HepG2 (cell line): ENCODE data around the gene CAD. TPM values are rescaled to one million over a fixed set of nuclear protein-coding genes. Genes with fewer than 3 reads are reported as not detected.

Experiments
- ATAC-seq: fragments of 200-7000 bp; cut with Tn5 transposase; 3 replicates; pipeline ENCODE4 v1.9.1; 2020; ENCODE audit warnings: mild to moderate bottlenecking, moderate library complexity
- BruUV-seq: library from RNA; stranded (reverse); fragments of 400-500 nt; replicated peaks from 2 replicates; lab custom pipeline; 2021; lab: Mats Ljungman, UMichigan
- CTCF ChIA-PET: fragments of 300-600 bp; formaldehyde crosslinking; extraction: SDS; loops from one replicate; lab custom pipeline; 2021; ENCODE audit warnings: low total read pairs, inconsistent platforms, low intra/inter-chr PET ratio; lab: Yijun Ruan, JAX
- POLR2A ChIA-PET: fragments of 350-600 bp; sonication (Branson Sonifier 250); formaldehyde crosslinking; loops from one replicate; lab custom pipeline; 2020; ENCODE audit warnings: antibody characterized with exemption, inconsistent platforms; lab: Yijun Ruan, JAX
- DNase-seq: peaks from one replicate; pipeline ENCODE4 v3.0.0-alpha.2; 2015; ENCODE audit warnings: low spot score
- FAIRE-seq: peaks from 3 replicates; lab custom pipeline; 2011; peaks lifted over from hg19 to GRCh38; lab: Jason Lieb, UNC
- H2AFZ ChIP-seq: one replicate; pipeline ENCODE4 v1.6.1; 2011; ENCODE audit warnings: low read length, inconsistent platforms
- H3K27ac ChIP-seq: fragments of 300-600 bp; 3 replicates; pipeline ENCODE4 v1.8.0; 2011; ENCODE audit warnings: mixed run types, mild to moderate bottlenecking, mixed read lengths, low read length, inconsistent platforms; ENCODE audit not compliant: insufficient read depth; ENCODE audit errors: extremely low read length
- H3K27me3 ChIP-seq, 2 experiments: fragments of 200-600 bp in 1 of 2; 2 replicates in 1 of 2; 3 replicates in 1 of 2; pipeline versions ENCODE4 v1.6.0 to v1.8.0; 2011; ENCODE audit warnings: low read length in 2 of 2, mild to moderate bottlenecking in 2 of 2, moderate library complexity in 2 of 2, inconsistent platforms in 1 of 2; ENCODE audit not compliant: insufficient read depth in 2 of 2, control insufficient read depth in 1 of 2
- H3K36me3 ChIP-seq, 2 experiments: fragments of 200-600 bp in 1 of 2; replicated peaks in 1 of 2; 2 replicates in 1 of 2; 3 replicates in 1 of 2; pipeline versions ENCODE4 v1.5.1 to v1.8.0; 2011; ENCODE audit warnings: low read length in 2 of 2, inconsistent platforms in 1 of 2; ENCODE audit not compliant: insufficient read depth in 2 of 2, control insufficient read depth in 1 of 2
- H3K4me1 ChIP-seq: 2 replicates; pipeline ENCODE4 v1.5.1; 2012; ENCODE audit warnings: low read length, inconsistent platforms; ENCODE audit not compliant: insufficient read depth
- H3K4me2 ChIP-seq: 2 replicates; pipeline ENCODE4 v1.6.0; 2011; ENCODE audit warnings: low read depth, low read length, inconsistent platforms
- H3K4me3 ChIP-seq, 3 experiments: fragments of 200-600 bp in 1 of 3; sonication (generic), shearing (Covaris generic) in 1 of 3; replicated peaks in 1 of 3; 2 replicates each; pipeline ENCODE4 v1.5.1; 2011 to 2016; ENCODE audit warnings: low read length in 3 of 3, inconsistent platforms in 2 of 3, low read depth in 2 of 3, mild to moderate bottlenecking in 2 of 3, control low read depth in 1 of 3, mixed read lengths in 1 of 3; ENCODE audit not compliant: insufficient read depth in 1 of 3
- H3K79me2 ChIP-seq: one replicate; pipeline ENCODE4 v1.6.1; 2011; ENCODE audit warnings: low read length, inconsistent platforms; ENCODE audit not compliant: insufficient read depth
- H3K9ac ChIP-seq: 2 replicates; pipeline ENCODE4 v1.6.0; 2011; ENCODE audit warnings: mild to moderate bottlenecking, low read depth, low read length, inconsistent platforms; ENCODE audit not compliant: insufficient read depth
- H3K9me3 ChIP-seq: 2 replicates; pipeline ENCODE4 v1.5.1; 2012; ENCODE audit warnings: mild to moderate bottlenecking, low read length
- H4K20me1 ChIP-seq: 2 replicates; pipeline ENCODE4 v1.6.0; 2011; ENCODE audit warnings: inconsistent platforms, mild to moderate bottlenecking, low read length, moderate library complexity; ENCODE audit not compliant: insufficient read depth
- KDM2A ChIP-seq: sonication (generic); formaldehyde crosslinking; IDR thresholded peaks from 2 replicates; pipeline ENCODE4 v1.4.0; 2020; ENCODE audit warnings: low read depth, missing genetic modification reagents, borderline replicate concordance
- MAX ChIP-seq: IDR thresholded peaks from 2 replicates; pipeline ENCODE4 v1.6.1; 2012; ENCODE audit warnings: inconsistent platforms
- NPAS2 ChIP-seq: sonication (generic); formaldehyde crosslinking; IDR thresholded peaks from 2 replicates; pipeline ENCODE4 v1.8.0; 2022; ENCODE audit warnings: mild to moderate bottlenecking, missing genetic modification reagents, borderline replicate concordance
- RBM22 ChIP-seq: fragments of 200-400 bp; formaldehyde crosslinking; optimal IDR thresholded peaks from 2 replicates; pipeline ENCODE3; 2017; ENCODE audit warnings: mild to moderate bottlenecking, low read length, moderate library complexity
- RCOR2 ChIP-seq: IDR thresholded peaks from 2 replicates; pipeline ENCODE4 v1.6.1; 2016; ENCODE audit warnings: missing biosample characterization, missing genetic modification reagents
- SRSF1 ChIP-seq: fragments of 200-400 bp; formaldehyde crosslinking; optimal IDR thresholded peaks from 2 replicates; pipeline ENCODE3; 2017; ENCODE audit warnings: mild to moderate bottlenecking, low read depth, low read length, moderate library complexity
- WGBS: methylation state at CpG from one replicate; pipeline ENCODE4 v1.1.6; 2017; ENCODE audit warnings: low lambda C conversion rate; 5-methylcytosine and 5-hydroxymethylcytosine counted together
- in situ Hi-C: cut with HindIII; loops from 2 replicates; pipeline ENCODE4 v1.10.0; 2017; ENCODE audit warnings: low pct_unique_long_range_greater_than_20kb; ENCODE audit not compliant: extremely low pct_ligation_motif_present
- intact Hi-C: fragments of 100-400 bp; cut with micrococcal nuclease; formaldehyde crosslinking; loops from one replicate; pipeline ENCODE4 v1.10.0; 2022; ENCODE audit not compliant: unreplicated experiment
- polyA plus RNA-seq, 8 experiments: library from polyadenylated mRNA; depleted of rRNA in 3 of 8; stranded (reverse) in 7 of 8; unstranded in 1 of 8; fragments of >200 nt; fragmentation: Illumina TruSeq in 4 of 8; extraction: Trizol in 4 of 8; gene quantifications; 2 replicates each; pipeline versions ENCODE4 v1.2.1 to v1.2.3, GENCODE V29; 2011 to 2016; ENCODE audit warnings: low read depth in 4 of 8, missing spikeins in 1 of 8, mixed read lengths in 1 of 8; ENCODE audit not compliant: insufficient read depth in 1 of 8
- total RNA-seq, 5 experiments: library from RNA; depleted of rRNA; stranded (reverse); fragments of >200 nt; fragmentation: Illumina TruSeq; extraction: Trizol; gene quantifications; 2 replicates each; pipeline ENCODE4 v1.2.3, GENCODE V29; 2016; ENCODE audit warnings: low read depth in 1 of 5

CAD gene
- total and polyA plus RNA-seq, 2 of the 13 experiments (the other 11 are each of a cell fraction or from before 2014, with no cell fraction given), result 21.7 to 37.0 TPM

GRCh38 chr2:27206346-27206745, 10.8 kb upstream of the CAD start:
- 98% methylated on average over 6 of the region's 6 CpGs for WGBS
- H3K9me3 ChIP-seq, result no peaks in the 10 kb centered on the region
- no peak overlapping the region for H2AFZ ChIP-seq
- no peak overlapping the region for H3K9ac ChIP-seq
- no peak for TF ChIP-seq KDM2A (CRISPR knock-in tag)
- peak; percentile 20 for TF ChIP-seq RBM22
- no peak for TF ChIP-seq RCOR2 (CRISPR knock-in tag)
- no peak for TF ChIP-seq SRSF1
- DNase-seq, result no peak
- FAIRE-seq, result no peak
- intact Hi-C loops, result no loop called here
- ChIA-PET POLR2A (no interaction called here), CTCF (no interaction called here)
- peaks cover 57 to 83% of the 10 kb centered on the region in 2 experiments for H3K36me3 ChIP-seq
- ATAC-seq, result no peak
- no TSS peak for BruUV-seq
- no peak overlapping the region for H3K27ac ChIP-seq
- peaks cover 29% of the 10 kb centered on the region for H3K79me2 ChIP-seq
- peaks cover 50% of the 10 kb centered on the region for H3K4me1 ChIP-seq
- in situ Hi-C loops, result no loop called here
- no peaks in the 10 kb centered on the region; a peak in 1 of 5 replicates for H3K27me3 ChIP-seq
- H3K4me3 ChIP-seq, result no peak overlapping the region
- H3K4me2 ChIP-seq, result no peak overlapping the region
- no peaks in the 10 kb centered on the region for H4K20me1 ChIP-seq

GRCh38 chr2:27208486-27209050, 8.6 kb upstream of the CAD start:
- DNase-seq (no peak), FAIRE-seq (no peak), ATAC-seq (no peak)
- Histone ChIP-seq H3K4me2 (peak overlapping the region; percentile 93), H3K9me3 (no peaks in the 10 kb centered on the region), H3K4me3 (no peak overlapping the region), H2AFZ (no peak overlapping the region), H3K27ac (peak overlapping the region; percentile 13), H3K36me3 (peaks cover 40 to 61% of the 10 kb centered on the region in 2 experiments), H3K27me3 (no peaks in the 10 kb centered on the region; a peak in 1 of 5 replicates), H4K20me1 (no peaks in the 10 kb centered on the region), H3K4me1 (peaks cover 57% of the 10 kb centered on the region), H3K9ac (peak overlapping the region; percentile 99; the same call in 1 of the 2 replicates), H3K79me2 (peaks cover 43% of the 10 kb centered on the region)
- intact Hi-C loops, result no loop called here
- ChIA-PET POLR2A (interaction anchor here (1.0 to 1.7 kb wide), 6 partner anchors 11 to 122 kb away, joined by 3 to 5 read pairs (median 4); partner anchors contain the start of genes KHK and PREB), CTCF (no interaction called here)
- WGBS, result 97% methylated on average over 4 of the region's 4 CpGs
- TF ChIP-seq MAX (peak; percentile 15; the same call in 1 of the 2 replicates), NPAS2 (CRISPR knock-in tag) (no peak)
- BruUV-seq, result no TSS peak
- in situ Hi-C loops, result no loop called here
